ENCODE data around the gene PLEKHH1. TPM values are rescaled to one million over a fixed set of nuclear protein-coding genes. Genes with fewer than 3 reads are reported as not detected.

Gene PLEKHH1
- total RNA-seq, 1 donor from 2014 or later, result 32.4 TPM

DNA sequence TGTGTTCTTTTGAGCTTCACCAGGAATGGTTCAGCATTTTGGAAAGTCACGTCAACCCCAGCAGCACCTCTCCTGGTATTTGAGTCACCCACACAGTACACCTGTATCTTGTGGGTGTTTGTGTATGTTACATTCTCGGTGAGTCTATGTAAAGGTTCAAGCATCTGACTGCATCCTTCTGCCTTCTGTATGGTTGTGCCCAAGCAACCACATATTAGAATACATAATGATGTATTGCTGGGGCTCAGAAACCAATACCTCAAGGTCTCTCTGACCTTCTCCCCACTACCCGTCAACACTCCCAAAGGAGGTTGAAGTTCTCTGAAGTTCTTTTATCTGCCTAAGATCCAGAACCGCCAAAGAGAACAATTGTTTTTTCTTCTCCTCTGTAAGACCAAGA, 35.4 kb upstream of the PLEKHH1 start:
- H3K4me3 Mint-ChIP-seq (ENCODE audit: unreplicated experiment), result no peak overlapping the region
- H3K36me3 Mint-ChIP-seq (ENCODE audit: unreplicated experiment), result peaks cover 7% of the 10 kb centered on the region
- H3K27me3 Mint-ChIP-seq (ENCODE audit: unreplicated experiment), result peaks cover 4% of the 10 kb centered on the region
- H3K9me3 Mint-ChIP-seq (ENCODE audit: unreplicated experiment), result peaks cover 3% of the 10 kb centered on the region
- H3K4me1 Mint-ChIP-seq (ENCODE audit: low read depth, unreplicated experiment), result no peaks in the 10 kb centered on the region
- no peak for DNase-seq
- TF ChIP-seq, protein P1, sequence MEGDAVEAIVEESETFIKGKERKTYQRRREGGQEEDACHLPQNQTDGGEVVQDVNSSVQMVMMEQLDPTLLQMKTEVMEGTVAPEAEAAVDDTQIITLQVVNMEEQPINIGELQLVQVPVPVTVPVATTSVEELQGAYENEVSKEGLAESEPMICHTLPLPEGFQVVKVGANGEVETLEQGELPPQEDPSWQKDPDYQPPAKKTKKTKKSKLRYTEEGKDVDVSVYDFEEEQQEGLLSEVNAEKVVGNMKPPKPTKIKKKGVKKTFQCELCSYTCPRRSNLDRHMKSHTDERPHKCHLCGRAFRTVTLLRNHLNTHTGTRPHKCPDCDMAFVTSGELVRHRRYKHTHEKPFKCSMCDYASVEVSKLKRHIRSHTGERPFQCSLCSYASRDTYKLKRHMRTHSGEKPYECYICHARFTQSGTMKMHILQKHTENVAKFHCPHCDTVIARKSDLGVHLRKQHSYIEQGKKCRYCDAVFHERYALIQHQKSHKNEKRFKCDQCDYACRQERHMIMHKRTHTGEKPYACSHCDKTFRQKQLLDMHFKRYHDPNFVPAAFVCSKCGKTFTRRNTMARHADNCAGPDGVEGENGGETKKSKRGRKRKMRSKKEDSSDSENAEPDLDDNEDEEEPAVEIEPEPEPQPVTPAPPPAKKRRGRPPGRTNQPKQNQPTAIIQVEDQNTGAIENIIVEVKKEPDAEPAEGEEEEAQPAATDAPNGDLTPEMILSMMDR (IDR thresholded peaks at IDR 0.05; ENCODE audit: partially characterized antibody, unreplicated experiment), result no peak
- no peak overlapping the region for H3K27ac Mint-ChIP-seq (ENCODE audit: unreplicated experiment)

DNA sequence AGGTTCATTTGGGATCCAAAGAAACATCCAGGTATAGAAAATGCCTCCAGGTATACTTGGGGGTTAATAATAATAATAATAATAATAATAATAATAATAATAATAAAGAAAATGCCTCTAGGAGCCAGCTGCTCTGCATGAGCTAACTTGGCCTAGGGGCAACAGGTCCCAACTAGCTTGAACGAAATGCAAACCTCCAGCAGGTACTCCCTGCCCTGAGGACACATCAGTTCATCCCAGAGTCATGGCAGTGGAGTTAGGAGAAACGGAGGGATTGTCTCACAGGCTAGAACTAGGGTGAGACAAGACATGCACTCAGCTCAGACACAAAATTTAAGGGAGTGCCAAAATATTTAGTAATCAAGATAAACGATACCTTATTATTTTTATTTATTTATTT, 32.1 kb upstream of the PLEKHH1 start:
- Mint-ChIP-seq H3K4me1 (ENCODE audit: low read depth, unreplicated experiment) (no peaks in the 10 kb centered on the region), H3K9me3 (ENCODE audit: unreplicated experiment) (no peaks in the 10 kb centered on the region), H3K27me3 (ENCODE audit: unreplicated experiment) (no peaks in the 10 kb centered on the region), H3K27ac (ENCODE audit: unreplicated experiment) (no peak overlapping the region), H3K36me3 (ENCODE audit: unreplicated experiment) (no peaks in the 10 kb centered on the region), H3K4me3 (ENCODE audit: unreplicated experiment) (no peak overlapping the region)
- TF ChIP-seq, protein P1 (IDR thresholded peaks at IDR 0.05; ENCODE audit: partially characterized antibody, unreplicated experiment), result no peak
- DNase-seq, result no peak

DNA sequence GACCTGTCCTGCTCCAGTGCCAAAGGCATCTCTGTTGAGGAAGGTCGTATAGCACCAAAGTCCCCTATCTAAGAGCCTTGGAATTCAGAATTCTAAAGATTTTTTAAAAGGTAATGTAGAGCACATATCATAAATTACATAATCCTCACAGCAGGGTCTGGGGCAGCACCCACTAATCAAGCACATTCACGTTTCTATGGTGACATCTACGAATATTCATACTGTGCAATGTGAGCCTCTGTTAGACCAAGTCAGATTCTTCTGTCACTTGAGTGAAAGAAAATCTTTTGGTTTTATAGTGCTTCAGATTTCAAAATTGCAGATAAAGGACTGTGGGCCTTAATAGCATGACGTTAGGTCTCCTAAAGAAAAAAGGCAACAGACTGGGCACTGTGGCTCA, 31.4 kb upstream of the PLEKHH1 start:
- TF ChIP-seq, protein P1 (IDR thresholded peaks at IDR 0.05; ENCODE audit: partially characterized antibody, unreplicated experiment), result no peak
- Mint-ChIP-seq H3K36me3 (ENCODE audit: unreplicated experiment) (no peaks in the 10 kb centered on the region), H3K4me3 (ENCODE audit: unreplicated experiment) (no peak overlapping the region), H3K4me1 (ENCODE audit: low read depth, unreplicated experiment) (no peaks in the 10 kb centered on the region), H3K27me3 (ENCODE audit: unreplicated experiment) (no peaks in the 10 kb centered on the region), H3K27ac (ENCODE audit: unreplicated experiment) (no peak overlapping the region), H3K9me3 (ENCODE audit: unreplicated experiment) (no peaks in the 10 kb centered on the region)
- no peak for DNase-seq

DNA sequence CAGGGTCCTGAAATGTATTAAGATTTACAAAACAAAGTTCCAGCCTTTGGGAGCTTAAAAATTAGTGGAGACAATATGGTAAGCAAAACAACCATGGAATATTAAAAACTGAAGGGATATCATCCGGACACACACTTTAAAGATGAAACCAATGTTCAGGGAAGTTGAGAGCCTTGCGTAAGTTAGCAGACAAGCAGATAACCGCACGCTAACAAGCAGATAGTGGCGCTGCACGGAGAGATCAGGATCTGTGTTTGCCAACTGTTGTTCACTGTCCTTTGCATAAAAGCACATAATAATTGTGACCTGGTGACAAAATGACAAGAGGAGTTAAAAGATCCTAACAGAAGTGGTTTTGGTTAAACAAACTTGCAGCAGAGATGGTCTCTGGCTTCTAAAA, 30.2 kb upstream of the PLEKHH1 start:
- no peaks in the 10 kb centered on the region for H3K9me3 Mint-ChIP-seq (ENCODE audit: unreplicated experiment)
- no peaks in the 10 kb centered on the region for H3K4me1 Mint-ChIP-seq (ENCODE audit: low read depth, unreplicated experiment)
- TF ChIP-seq, protein P1 (IDR thresholded peaks at IDR 0.05; ENCODE audit: partially characterized antibody, unreplicated experiment), result no peak
- H3K4me3 Mint-ChIP-seq (ENCODE audit: unreplicated experiment), result no peak overlapping the region
- no peak overlapping the region for H3K27ac Mint-ChIP-seq (ENCODE audit: unreplicated experiment)
- DNase-seq, result no peak
- H3K36me3 Mint-ChIP-seq (ENCODE audit: unreplicated experiment), result no peaks in the 10 kb centered on the region
- no peaks in the 10 kb centered on the region for H3K27me3 Mint-ChIP-seq (ENCODE audit: unreplicated experiment)

DNA sequence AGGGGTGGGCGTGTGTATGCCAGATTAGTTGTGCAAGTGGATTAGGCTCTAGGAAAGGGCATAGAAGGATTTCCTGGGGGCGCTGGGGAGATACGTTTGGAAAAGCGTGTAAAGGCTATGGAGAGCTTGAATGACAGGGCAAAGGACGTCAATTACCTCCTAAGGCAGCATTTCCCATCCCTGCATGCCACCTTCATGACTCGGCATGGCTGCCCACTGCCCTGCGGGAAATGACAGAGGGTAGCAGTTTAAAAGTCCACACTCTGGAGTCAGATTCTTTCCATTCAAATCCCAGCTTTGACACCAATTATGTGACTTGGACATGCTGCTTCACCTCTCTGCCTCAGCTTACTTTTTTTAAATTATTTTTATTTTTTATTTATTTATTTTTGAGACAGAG, 29.8 kb upstream of the PLEKHH1 start:
- Mint-ChIP-seq H3K27ac (ENCODE audit: unreplicated experiment) (no peak overlapping the region), H3K9me3 (ENCODE audit: unreplicated experiment) (no peaks in the 10 kb centered on the region), H3K27me3 (ENCODE audit: unreplicated experiment) (peaks cover 1% of the 10 kb centered on the region), H3K36me3 (ENCODE audit: unreplicated experiment) (no peaks in the 10 kb centered on the region), H3K4me1 (ENCODE audit: low read depth, unreplicated experiment) (no peaks in the 10 kb centered on the region), H3K4me3 (ENCODE audit: unreplicated experiment) (no peak overlapping the region)
- TF ChIP-seq, protein P1 (IDR thresholded peaks at IDR 0.05; ENCODE audit: partially characterized antibody, unreplicated experiment), result no peak
- DNase-seq, result no peak
